SK-N-SH (cell line): ENCODE measurements around the gene NSMCE4A.

Experiments used
- EZH2phosphoT487 ChIP-seq: fragments of 200-600 bp; sonication (generic); IDR thresholded peaks from 2 replicates; pipeline ENCODE4 v1.6.1; 2017; ENCODE audit warnings: low read depth, mixed run types, mild to moderate bottlenecking, antibody characterized with exemption, moderate library complexity, borderline replicate concordance
- FOXM1 ChIP-seq: IDR thresholded peaks from 2 replicates; pipeline ENCODE4 v1.4.0; 2012; ENCODE audit warnings: low read depth, mild to moderate bottlenecking
- GABPA ChIP-seq: IDR thresholded peaks from 2 replicates; pipeline ENCODE4 v1.4.0; 2012; ENCODE audit warnings: low read depth, mild to moderate bottlenecking
- GATA2 ChIP-seq: sonication (generic); formaldehyde crosslinking; IDR thresholded peaks from 2 replicates; pipeline ENCODE4 v1.5.0; 2020; ENCODE audit warnings: mild to moderate bottlenecking, missing genetic modification reagents
- JUND ChIP-seq: IDR thresholded peaks from 2 replicates; pipeline ENCODE4 v1.4.0; 2012
- NFIC ChIP-seq: IDR thresholded peaks from 2 replicates; pipeline ENCODE4 v1.4.0; 2012; ENCODE audit warnings: borderline replicate concordance
- POLR2AphosphoS5 ChIP-seq: IDR thresholded peaks from 2 replicates; pipeline ENCODE4 v1.6.1; 2012; ENCODE audit warnings: low read depth, low read length
- TAF1 ChIP-seq: IDR thresholded peaks from 2 replicates; pipeline ENCODE4 v1.6.1; 2012; ENCODE audit warnings: low read depth, mild to moderate bottlenecking, low read length, moderate library complexity, borderline replicate concordance
- TF ChIP-seq, protein P1 (sequence below): fragments of 200-600 bp; sonication (generic); IDR thresholded peaks from 2 replicates; pipeline ENCODE4 v1.6.1; 2017; ENCODE audit warnings: antibody characterized with exemption, mild to moderate bottlenecking, moderate library complexity
- TF ChIP-seq, protein P2 (sequence below): IDR thresholded peaks from 2 replicates; pipeline ENCODE4 v1.6.1; 2012; ENCODE audit warnings: mild to moderate bottlenecking, low read depth, low read length, moderate library complexity

DNA sequence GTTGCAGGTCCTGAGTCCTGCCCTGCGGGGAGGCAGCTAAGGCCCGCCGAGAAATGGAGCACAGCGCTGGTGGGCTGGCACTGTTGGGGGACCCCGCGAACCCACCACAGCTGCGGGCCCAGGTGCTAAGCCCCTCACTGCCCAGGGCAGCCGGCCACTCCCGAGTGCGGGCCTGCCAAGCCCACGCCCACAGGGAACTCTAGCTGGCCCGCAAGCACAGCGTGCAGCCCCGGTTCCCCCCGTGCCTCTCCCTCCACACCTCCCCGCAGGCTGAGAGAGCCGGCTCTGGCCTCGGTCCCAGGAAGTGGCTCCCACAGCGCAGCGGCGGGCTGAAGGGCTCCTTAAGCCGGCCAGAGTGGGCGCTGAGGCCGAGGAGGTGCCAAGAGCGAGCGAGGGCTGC lies 3.5 kb upstream of the NSMCE4A start:
- TF ChIP-seq TAF1 (no peak), JUND (no peak), POLR2AphosphoS5 (no peak), GATA2 (CRISPR knock-in tag) (no peak), NFIC (no peak), FOXM1 (no peak), GABPA (no peak), EZH2phosphoT487 (no peak)
- TF ChIP-seq, protein P1, sequence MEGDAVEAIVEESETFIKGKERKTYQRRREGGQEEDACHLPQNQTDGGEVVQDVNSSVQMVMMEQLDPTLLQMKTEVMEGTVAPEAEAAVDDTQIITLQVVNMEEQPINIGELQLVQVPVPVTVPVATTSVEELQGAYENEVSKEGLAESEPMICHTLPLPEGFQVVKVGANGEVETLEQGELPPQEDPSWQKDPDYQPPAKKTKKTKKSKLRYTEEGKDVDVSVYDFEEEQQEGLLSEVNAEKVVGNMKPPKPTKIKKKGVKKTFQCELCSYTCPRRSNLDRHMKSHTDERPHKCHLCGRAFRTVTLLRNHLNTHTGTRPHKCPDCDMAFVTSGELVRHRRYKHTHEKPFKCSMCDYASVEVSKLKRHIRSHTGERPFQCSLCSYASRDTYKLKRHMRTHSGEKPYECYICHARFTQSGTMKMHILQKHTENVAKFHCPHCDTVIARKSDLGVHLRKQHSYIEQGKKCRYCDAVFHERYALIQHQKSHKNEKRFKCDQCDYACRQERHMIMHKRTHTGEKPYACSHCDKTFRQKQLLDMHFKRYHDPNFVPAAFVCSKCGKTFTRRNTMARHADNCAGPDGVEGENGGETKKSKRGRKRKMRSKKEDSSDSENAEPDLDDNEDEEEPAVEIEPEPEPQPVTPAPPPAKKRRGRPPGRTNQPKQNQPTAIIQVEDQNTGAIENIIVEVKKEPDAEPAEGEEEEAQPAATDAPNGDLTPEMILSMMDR: no peak
- TF ChIP-seq, protein P2, sequence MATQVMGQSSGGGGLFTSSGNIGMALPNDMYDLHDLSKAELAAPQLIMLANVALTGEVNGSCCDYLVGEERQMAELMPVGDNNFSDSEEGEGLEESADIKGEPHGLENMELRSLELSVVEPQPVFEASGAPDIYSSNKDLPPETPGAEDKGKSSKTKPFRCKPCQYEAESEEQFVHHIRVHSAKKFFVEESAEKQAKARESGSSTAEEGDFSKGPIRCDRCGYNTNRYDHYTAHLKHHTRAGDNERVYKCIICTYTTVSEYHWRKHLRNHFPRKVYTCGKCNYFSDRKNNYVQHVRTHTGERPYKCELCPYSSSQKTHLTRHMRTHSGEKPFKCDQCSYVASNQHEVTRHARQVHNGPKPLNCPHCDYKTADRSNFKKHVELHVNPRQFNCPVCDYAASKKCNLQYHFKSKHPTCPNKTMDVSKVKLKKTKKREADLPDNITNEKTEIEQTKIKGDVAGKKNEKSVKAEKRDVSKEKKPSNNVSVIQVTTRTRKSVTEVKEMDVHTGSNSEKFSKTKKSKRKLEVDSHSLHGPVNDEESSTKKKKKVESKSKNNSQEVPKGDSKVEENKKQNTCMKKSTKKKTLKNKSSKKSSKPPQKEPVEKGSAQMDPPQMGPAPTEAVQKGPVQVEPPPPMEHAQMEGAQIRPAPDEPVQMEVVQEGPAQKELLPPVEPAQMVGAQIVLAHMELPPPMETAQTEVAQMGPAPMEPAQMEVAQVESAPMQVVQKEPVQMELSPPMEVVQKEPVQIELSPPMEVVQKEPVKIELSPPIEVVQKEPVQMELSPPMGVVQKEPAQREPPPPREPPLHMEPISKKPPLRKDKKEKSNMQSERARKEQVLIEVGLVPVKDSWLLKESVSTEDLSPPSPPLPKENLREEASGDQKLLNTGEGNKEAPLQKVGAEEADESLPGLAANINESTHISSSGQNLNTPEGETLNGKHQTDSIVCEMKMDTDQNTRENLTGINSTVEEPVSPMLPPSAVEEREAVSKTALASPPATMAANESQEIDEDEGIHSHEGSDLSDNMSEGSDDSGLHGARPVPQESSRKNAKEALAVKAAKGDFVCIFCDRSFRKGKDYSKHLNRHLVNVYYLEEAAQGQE: no peak
